RKO (cell line): ENCODE data around the gene UBE2D1.
A peak's percentile ranks its signal among the peaks of the same experiment; 100 is the strongest.

Experiments used
- DNase-seq: peaks from one replicate; pipeline ENCODE4 v3.0.0-alpha.2; 2016; ENCODE audit warnings: low spot score

Gene UBE2D1

DNA sequence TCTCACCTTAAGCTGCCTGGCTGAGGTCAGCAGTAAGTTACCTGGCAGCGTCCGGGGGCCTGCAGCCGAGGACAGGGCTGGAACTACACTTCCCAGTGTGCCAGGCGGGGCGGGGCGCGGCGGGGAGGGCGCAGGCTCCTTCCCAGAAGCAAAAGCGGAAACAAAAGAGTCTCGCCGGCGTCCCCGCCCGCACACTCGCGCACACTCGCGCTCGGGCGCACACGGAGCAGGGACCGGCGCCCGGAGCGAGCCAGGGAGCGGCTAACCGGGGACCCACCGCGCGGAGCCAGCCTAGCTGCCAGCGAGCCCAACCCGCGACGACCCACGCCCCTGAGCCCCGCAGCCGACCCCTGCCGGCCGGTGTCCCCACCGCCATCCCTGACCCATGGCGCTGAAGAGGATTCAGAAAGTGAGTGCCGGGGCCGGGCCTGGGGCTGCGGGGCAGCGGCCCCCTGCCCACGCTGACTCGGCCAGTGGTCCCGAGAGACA lies at the start of gene UBE2D1:
Gene UBE2D1, plus strand, starts transcription at position 190 of the 489 bp plus-strand sequence. Its CDS starts 196 bp downstream, at position 386.
- peak; percentile 78 for DNase-seq

DNA sequence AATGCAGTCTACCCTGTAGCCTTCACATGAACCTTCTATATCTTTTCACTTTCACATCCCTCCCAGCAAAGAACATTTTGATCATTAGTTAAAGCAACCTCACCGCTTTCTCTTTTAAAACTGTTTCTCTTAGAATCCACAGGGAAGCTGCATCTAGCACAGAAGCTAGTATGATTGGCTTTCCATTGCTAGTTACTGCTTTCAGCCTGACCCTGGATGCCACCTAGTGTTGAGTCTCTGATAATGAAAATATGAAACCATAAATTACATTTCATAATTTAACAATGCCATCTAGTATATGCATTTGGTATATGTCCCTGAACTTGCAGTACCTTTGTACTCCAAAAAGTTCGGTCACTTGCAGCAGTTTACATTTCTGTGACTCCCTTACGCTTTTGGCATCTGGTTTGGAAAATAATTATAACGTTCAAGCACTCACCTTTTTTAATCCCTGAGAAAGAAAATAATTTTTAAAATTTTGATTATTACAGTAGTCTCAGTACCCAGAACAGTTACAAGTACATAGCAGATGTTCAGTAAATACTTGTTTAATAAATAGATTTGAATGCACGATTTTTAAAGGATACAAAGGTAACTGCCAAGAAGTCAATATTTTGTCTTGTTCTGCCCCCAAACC lies 43.1 kb upstream of the UBE2D1 start:
- peak; percentile 81 for DNase-seq

DNA sequence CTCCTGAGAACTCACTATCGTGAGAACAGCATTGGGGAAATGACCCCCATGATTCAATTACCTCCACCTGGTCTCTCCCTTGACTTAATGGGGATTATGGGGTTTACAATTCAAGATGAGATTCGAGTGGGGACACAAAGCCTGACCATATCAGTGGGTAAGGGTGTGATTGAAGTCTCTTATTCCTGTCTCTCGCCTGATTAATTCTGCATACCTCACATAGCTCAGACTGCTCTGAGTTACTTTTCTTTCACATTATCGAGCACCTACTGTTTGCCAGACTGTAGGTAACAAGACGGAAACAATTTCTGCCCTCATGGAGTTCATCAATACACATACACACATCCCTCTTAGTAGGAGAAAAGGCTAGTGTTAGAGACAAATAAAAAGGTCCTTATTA lies 40.8 kb upstream of the UBE2D1 start:
- DNase-seq: no peak

DNA sequence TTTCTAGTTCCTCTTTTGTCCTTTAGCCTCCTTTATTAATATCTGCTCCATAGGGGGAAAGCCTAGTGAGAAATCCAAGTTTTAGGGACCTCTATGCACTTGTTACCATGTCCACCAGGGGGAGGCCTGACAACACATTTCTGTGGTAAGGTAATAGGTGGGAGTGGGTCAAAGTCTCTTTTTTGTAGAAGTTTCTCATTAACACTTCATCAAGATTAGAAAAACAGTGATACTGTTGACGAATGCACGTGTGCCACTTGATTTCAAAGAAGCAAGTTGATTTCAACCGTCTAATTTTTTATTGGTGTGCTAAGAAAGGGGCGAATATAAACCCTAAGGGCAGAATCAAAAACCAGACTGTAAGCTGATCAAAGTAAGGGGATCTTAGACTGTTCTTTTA lies 35.2 kb upstream of the UBE2D1 start:
- peak; percentile 60 for DNase-seq

DNA sequence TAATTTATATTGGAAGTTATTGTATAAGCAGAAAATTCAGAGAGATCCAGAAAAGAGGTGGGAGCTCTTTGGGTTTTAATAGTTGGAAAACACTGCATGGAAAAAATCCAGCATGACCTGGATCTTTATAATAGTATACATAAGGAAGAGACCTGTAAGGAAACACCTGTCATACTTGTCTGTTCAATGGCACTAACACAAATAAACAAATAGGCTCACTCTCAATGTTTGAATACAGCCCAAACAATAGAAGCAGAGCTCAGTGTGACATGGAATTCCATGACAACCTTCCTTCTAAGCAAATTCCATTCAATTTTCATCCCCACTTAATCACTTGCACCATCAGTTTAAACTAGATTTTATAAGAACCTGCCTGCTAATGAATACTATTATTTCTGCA lies 34.1 kb upstream of the UBE2D1 start:
- DNase-seq: no peak

DNA sequence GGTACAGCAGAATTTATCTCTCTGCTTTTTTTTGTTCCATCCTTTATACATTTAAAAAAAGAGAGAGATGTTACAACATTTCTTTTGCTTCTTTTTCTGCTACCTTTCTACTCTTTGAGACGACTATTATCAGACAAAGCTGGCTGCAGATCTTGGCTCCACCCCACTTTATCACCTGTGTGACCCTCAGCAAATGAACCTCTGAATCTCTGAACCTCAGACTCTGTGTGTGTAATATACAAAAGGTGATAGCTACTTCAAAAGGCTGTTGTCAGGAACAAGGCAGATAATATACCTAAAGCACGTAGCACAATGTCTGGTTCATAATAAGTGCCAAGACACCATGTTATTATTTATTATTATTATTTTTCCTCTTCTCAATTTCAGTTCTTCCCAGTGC lies 32.6 kb upstream of the UBE2D1 start:
- no peak for DNase-seq

DNA sequence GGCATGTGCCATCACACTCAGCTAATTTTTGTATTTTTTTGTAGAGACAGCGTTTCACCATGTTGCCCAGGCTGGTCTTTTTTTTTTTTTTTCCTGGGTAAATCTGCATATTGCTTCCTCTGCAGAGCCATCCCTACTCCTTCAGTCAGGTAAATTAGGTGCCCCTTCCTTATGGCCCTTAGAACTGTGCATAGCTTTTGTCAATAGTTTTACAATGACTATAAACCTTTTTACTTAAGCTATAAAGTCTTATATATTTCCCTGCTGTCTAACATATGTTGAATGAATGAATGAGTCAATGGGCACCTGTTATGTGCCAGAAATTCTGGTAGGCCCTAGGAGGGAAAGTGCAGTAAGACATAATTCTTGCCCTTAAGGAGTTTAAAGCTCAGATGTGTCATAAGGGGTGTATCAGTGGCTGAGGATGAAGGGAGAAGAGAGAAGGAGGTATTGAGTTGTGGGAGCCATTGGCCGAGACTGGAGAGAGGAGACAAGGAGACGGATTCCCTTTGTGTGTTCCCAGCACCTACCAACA lies 30.6 kb upstream of the UBE2D1 start:
- no peak for DNase-seq

DNA sequence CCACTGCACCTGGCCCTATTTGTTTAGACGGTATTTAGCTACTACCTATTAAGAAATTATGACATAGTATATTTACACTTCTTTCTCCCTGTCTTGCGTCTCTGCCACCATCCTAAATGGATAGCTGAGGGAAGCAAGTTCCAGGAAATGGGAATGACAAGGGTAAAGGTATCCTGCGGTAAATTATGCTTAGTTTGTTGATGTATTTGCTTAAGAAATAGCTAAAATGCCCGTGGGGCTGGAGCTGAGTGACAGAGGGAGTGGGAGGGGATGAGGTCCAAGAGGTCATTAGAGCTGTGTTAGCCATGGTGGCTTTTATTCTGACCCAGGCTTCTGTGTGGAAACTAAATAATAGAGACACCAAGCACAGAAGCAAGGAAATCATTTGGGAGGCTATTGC lies 29.0 kb upstream of the UBE2D1 start:
- DNase-seq: no peak

DNA sequence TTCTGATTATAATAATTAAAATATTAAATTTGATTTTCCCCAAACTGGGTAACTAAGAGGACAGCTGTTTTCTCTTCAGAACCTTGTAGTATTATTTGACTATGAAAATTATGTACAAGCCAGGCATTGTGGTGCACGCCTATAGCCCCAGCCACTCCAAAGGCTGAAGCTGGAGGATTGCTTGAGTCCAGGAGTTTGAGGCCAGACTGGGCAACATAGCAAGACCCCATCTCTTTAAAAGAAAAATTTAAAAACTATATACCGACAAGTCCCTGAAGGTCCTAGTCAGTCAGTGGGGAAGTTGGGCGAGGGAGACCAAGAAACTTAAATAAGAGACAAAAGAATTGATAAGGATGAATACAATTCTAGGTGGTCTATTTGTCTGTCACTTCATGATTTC lies 27.1 kb upstream of the UBE2D1 start:
- DNase-seq: no peak

DNA sequence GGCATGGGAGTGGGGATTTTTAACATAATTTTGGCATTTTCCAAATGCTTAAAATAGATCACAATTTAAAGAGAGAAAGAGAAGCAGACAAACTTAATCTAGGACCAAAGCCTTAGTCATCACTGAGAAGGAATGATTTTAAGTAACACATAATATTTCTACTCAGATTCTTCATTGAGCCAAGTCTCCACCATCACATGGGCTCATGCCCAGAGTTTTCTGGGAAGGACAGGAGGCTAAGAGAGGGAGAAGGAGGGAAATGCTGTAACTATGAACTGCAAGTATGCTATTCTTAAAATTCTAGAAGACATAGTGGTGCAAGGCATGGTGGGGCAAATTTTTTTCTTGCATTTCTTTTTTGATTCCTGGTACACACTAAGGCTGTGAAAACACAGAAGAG lies 23.8 kb upstream of the UBE2D1 start:
- DNase-seq: no peak

DNA sequence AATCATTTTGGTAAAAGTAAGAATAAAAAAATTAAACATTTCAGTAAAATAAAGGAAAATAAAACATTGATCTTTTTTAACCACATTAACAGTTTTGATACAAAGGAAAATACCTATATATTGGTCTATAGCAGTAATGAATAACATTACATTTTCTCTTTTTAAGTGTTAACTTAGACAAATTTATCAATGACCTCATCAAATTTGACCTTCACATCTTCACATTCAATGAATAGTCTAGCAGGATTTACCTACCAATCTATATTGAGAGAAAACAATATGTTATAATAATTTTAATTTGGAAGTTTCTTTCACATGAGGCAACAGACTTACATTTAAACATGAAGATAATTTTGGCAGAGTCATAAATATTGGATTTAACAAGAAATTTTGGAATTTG lies 17.9 kb upstream of the UBE2D1 start:
- no peak for DNase-seq

DNA sequence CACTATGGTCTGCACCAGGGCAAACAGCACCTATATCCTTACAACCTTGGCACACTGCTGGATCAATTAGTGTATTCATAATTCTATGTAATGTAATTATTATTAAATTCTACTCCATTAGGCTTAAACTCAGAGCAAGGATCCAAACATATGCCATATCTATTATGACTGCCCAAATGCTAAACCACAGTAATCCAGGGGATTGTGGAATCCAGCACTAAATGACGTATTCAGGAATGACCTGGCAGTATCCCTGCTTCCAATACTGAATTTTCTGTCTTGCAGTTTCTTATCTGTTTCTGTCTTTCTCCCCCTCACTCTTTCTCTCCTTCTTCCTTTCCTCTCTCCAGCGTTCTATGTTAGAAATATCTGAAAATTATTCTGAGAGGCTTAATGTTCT lies 16.5 kb upstream of the UBE2D1 start:
- no peak for DNase-seq

DNA sequence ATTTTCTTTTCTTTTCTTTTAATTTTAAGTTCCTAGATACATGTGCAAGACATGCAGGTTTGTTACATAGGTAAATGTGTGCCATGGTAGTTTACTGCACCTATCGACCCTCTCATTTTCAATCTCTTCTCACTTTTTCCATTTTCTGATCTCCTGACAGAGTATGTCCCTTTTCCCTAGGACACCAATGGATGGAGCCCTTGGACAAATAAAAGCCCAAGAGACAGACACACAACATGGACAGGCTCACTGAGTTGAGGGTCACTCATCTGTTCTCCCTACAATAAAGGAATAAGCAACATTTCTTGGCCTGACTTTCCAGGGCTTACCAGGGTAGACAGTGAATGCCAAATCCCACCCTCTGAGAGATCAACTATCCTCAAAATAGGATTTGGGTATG lies 15.2 kb upstream of the UBE2D1 start:
- no peak for DNase-seq

DNA sequence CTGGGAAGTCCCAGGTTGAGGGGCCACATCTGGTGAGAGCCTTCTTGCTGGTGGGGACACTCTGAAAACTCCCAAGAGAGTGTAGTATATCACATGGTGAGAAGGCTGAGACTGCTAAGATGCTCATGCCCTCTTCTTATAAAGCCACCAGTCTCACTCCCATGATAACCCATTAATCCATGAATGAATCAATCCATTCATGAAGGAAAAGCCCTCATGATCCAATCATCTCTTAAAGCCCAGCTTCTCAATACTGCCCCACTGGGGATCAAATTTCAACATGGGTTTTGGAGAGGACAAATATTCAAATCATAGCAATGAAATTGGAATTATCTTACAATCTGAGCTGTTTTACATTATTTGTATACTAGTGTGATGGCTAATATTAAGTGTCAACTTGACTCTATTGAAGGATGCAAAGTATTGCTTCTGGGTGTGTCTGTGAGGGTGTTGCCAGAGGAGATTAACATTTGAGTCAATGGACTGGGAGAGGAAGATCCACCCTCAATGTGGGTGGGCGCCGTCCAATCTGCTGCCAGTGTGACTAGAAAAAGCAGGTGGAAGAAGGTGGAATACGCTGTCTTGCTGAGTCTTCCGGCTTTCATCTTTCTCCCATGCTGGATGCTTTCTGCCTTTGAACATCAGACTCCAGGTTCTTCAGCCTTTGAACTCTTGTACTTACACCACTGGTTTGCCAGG lies 14.3 kb upstream of the UBE2D1 start:
- no peak for DNase-seq

DNA sequence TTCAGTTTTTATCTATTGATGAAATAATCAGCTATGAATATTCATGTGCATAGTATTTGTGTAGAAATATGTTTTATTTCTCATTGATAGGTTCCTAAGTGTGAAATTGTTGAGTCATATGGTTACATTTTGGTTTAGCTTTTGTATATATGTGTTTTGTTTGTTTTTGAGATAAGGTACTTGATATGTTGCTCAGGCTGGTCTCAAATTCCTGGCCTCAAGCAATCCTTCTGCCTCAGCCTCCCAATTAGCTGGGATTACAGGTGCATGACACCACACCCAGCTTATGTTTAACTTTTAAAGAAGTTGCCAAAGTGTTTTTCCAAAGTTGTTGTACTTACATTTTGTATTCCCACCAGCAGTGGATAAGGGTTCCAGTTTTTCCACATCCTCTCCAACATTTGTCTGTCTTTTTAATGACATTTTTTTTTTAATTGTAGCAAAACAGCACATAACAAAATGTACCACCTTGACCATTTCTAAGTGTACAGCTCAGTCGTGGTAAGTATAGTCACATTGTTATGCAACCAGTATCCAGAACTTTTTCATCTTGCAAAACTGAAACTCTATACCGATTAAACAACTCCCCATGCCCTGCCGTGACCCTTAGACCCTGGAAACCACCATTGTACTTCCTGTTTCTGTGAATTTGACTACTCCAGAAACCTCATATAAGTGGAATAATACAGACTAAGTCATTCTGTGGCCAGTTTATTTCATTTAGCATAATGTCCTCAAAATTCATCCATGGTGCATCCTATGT lies 12.6 kb upstream of the UBE2D1 start:
- no peak for DNase-seq

DNA sequence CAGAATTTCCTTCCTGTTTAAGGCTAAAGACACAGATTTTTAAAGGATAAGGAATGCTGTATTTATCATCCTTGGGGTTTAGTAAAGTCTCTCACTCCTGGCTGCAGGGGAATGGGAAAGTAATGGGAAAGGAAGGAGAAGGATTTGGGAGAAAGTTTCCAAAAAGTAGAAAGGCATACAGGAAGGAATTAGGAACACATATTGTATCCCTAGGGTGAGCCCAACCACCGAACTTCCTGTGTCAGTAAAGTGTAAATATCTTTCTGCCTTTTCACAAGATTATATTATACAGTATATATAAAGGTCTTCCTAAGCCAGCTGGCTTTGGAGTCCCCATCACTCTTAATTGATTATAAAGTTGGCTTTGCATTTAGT lies 12.0 kb upstream of the UBE2D1 start:
- no peak for DNase-seq

DNA sequence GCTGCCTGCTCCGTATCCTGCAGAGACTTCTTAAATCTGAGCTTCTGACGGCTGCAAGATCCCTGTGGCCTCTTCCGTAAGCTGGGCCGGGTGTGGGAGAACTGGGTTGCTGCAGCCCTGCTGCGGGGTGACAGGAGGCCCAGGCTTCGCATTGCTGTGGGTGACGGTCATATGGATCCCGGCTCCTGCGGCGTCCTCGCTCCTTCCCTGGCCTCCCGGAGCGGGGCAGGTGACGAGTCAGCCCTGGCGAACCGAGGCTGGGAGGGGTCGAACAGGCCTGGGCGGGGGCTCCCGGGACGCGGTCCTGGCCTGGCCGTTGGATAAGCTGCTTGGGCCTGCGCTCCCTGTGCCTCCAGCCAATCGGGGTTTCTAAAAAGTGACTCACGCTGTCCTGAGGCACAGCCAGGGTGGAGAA lies 7.8 kb upstream of the UBE2D1 start:
- DNase-seq: no peak

DNA sequence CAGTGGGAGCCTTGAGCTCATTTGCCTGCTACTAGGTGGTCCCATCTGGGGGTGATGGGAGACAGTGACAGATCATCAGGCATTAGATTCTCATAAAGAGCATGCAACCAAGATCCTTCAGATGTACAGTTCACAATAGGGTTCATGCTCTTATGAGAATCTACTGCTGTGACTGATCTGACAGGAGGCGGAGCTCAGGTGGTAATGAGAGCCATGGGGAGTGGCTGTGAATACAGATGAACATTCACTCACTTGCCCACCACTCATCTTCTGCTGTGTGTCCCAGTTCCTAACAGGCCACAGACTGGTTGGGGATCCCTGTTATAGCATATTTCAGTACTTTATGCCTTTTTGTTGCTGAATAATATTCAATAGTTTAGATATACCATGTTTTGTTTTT lies 6.6 kb upstream of the UBE2D1 start:
- DNase-seq: no peak

DNA sequence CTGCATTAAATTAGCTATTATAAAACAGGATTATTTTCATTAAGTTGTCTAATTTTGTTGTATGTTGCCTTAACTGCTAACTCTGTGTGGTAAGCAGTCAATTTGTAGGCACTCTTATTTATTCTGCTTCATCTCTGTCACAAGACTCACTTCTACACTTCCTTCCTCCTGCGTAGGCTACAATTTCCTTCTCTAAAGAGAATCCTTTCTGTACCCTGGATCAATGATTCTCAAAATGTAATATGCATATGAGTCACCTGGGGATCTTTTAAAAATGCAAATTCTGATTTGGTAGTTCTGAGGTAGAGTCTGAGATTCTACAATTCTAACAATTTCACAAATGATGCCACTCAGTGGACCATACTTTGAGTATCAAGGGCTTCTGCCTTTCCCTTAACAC lies 4.4 kb upstream of the UBE2D1 start:
- DNase-seq: no peak

DNA sequence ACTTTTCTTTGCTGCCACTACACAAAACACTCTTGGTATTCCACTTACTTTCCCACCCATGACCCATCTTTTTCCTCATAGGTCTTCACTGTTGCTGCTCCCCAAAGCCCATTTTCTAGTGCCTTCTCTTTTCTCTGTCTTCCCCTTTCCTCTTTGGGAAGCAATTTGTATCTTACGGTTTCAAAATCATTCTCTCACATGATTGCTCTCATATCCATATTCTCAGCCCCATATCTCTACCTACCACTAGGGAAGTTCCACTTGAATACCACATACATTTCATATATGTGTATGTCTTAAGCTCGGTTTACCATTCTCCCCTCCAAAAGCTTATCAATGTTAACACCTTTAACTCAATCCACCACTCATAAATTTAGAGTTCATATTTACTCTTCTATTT lies 3.2 kb upstream of the UBE2D1 start:
- no peak for DNase-seq

DNA sequence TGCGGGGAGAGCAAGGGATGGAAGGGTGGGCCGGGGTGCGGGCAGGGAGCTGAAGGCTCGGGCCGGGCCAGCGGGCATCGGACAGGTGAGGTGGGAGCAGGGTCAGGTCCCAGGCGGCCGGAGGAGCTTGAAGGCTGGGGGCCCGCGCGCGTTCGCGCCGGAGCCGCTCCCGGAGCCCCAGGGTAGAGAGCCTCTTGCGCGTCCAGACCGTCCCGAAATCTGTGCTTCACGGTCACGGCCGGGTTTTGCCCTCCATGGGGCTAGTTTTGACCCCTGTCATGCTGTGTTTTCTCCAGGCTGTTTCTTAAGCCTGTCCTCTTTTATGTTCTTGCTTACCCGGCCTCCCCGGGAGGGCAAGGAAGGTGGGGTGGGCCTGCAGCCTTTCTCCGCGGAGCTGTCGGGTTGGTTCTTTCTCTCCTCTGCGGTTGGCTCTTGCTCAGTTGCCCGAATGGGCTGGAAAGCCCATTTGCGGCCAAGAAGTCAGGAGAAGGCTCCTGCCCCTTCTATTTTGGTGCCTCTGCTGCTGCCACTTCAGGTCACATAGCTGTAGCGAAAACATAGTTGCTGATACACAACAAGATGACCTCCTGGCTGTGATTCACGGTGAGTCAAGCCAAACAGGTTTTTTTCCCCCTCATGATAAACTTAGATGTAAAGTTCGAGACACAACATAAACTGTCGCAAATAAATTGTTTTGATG lies 650 bp downstream of the UBE2D1 start:
- DNase-seq: peak; percentile 91

DNA sequence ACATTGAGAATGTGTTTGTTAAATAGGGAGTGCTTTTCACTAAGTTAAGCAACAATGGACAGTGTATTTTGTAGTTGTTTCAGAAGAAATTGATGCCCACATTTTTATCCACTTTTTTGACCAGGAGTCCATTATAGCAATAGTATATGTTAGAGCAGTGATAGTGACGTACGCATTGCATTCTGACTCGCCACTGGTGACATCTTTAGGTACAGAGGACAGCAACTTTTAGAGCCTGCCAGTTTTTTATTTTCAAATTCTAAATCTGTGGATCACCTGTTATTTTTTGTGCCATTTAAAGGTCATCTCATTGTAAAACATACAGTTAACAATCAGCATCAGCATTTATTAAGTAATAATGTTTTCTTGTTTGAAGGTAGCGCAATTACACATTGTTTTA lies 1.4 kb downstream of the UBE2D1 start:
- peak; percentile 10 for DNase-seq
